ENCODE data around the gene MYRF.

MYRF gene

GRCh38 chr11:61739413-61739812, 13.0 kb upstream of the MYRF start:
- no peak for DNase-seq (ENCODE audit: low read depth)

GRCh38 chr11:61739966-61740365, 12.5 kb upstream of the MYRF start:
- no peak for DNase-seq (ENCODE audit: low read depth)

- no peak for DNase-seq (ENCODE audit: low read depth)
These were observed 10.0 kb upstream of the MYRF start for GRCh38 chr11:61742391-61742790.

- DNase-seq (ENCODE audit: low read depth) = no peak
These were observed 8.8 kb upstream of the MYRF start for GRCh38 chr11:61743486-61744095.

GRCh38 chr11:61744181-61744580, 8.3 kb upstream of the MYRF start:
- DNase-seq (ENCODE audit: low read depth) = no peak

GRCh38 chr11:61744609-61745156, 7.8 kb upstream of the MYRF start:
- DNase-seq (ENCODE audit: low read depth) = no peak

GRCh38 chr11:61745781-61746441, 6.5 kb upstream of the MYRF start:
- DNase-seq (ENCODE audit: low read depth) = no peak

GRCh38 chr11:61746442-61747191, 5.8 kb upstream of the MYRF start:
- DNase-seq (ENCODE audit: low read depth) = no peak

- DNase-seq (ENCODE audit: low read depth) = no peak
These were observed 5.1 kb upstream of the MYRF start for GRCh38 chr11:61747192-61747966.

GRCh38 chr11:61747967-61748285, 4.5 kb upstream of the MYRF start:
- no peak for DNase-seq (ENCODE audit: low read depth)

GRCh38 chr11:61749591-61750217, 2.7 kb upstream of the MYRF start:
- DNase-seq (ENCODE audit: low read depth) = no peak

GRCh38 chr11:61750631-61751273, 1.7 kb upstream of the MYRF start:
- no peak for DNase-seq (ENCODE audit: low read depth)

- DNase-seq (ENCODE audit: low read depth) = no peak
These were observed 1.1 kb upstream of the MYRF start for GRCh38 chr11:61751384-61751783.

- DNase-seq (ENCODE audit: low read depth) = no peak
These were observed 587 bp downstream of the MYRF start for GRCh38 chr11:61752925-61753521.

- no peak for DNase-seq (ENCODE audit: low read depth)
These were observed 1.2 kb downstream of the MYRF start for GRCh38 chr11:61753672-61754071.

- no peak for DNase-seq (ENCODE audit: low read depth)
These were observed 2.4 kb downstream of the MYRF start for GRCh38 chr11:61754534-61755482.

- no peak for DNase-seq (ENCODE audit: low read depth)
These were observed 3.7 kb downstream of the MYRF start for GRCh38 chr11:61756147-61756451.

GRCh38 chr11:61756452-61757212, 4.2 kb downstream of the MYRF start:
- DNase-seq (ENCODE audit: low read depth) = no peak

GRCh38 chr11:61757213-61757862, 4.9 kb downstream of the MYRF start:
- no peak for DNase-seq (ENCODE audit: low read depth)
